Endometrium (tissue), 2 donors: Measurements from ENCODE around the gene DPM2.

Experiments used
- FAIRE-seq: peaks from 2 replicates; lab custom pipeline; 2012; peaks lifted over from hg19 to GRCh38; lab: Jason Lieb, UNC
- donor health status: control.
- donor health status: control.

DPM2 gene

GRCh38 chr9:127955294-127956015 lies 17.8 kb upstream of the DPM2 start:
- no peak for FAIRE-seq

- FAIRE-seq = no peak
These were observed 17.2 kb upstream of the DPM2 start for GRCh38 chr9:127954831-127955293.

DNA sequence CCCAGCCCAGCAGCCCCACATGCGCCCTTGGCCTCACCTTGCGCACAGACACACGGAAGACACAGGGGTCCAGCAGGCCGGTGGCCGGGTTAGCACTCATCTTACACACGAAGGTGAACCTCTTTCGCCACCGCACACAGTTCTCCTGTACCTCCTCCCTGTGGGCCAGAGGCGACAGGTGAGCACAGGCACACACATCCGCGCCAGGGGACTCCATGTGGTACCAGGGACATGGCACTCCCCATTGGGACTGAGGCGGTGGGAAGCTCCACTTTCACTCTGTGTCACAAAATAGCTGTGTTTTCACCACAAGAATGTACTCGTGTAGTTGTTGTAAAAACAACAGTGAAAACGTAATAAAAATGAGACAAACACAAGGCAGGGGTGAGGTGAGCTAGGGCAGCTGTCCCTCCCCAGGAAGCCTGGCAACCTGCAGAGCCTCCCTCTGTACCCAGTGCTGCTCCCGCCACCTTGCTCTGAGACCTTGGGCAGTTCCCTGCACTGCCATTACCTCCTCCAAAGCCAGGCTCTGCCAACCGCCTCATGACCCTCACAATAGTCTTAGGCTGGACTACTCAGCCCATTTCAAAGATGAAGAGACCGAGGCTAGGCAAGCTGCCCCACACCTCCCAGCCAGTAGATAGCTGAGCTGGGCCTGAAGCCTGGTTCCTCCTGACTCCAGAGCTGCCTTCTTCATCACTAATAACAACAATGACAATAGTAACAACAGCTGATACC lies 16.3 kb upstream of the DPM2 start:
- no peak for FAIRE-seq

DNA sequence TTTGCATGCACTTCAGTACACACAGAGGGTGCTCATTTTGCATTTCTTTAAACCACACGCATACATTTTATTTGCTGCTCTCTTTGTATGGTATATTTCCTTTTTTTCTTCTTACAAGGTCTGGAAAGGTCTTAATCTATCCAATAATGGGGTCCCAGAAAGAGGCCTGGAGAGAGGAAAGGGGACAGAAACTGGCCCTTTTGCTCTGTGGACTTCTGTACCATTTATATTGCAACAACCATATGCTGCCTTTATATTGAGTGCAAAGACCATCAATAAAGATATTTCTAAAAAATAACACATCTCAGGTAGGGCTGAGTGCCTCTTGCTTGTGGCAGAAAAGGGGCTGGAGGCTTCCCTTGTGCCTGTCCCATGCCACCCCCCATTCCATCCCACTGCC lies 15.5 kb upstream of the DPM2 start:
- no peak for FAIRE-seq

- no peak for FAIRE-seq
These were observed 13.0 kb upstream of the DPM2 start for GRCh38 chr9:127950513-127951289.

GRCh38 chr9:127949827-127950512 lies 12.3 kb upstream of the DPM2 start:
- no peak for FAIRE-seq

DNA sequence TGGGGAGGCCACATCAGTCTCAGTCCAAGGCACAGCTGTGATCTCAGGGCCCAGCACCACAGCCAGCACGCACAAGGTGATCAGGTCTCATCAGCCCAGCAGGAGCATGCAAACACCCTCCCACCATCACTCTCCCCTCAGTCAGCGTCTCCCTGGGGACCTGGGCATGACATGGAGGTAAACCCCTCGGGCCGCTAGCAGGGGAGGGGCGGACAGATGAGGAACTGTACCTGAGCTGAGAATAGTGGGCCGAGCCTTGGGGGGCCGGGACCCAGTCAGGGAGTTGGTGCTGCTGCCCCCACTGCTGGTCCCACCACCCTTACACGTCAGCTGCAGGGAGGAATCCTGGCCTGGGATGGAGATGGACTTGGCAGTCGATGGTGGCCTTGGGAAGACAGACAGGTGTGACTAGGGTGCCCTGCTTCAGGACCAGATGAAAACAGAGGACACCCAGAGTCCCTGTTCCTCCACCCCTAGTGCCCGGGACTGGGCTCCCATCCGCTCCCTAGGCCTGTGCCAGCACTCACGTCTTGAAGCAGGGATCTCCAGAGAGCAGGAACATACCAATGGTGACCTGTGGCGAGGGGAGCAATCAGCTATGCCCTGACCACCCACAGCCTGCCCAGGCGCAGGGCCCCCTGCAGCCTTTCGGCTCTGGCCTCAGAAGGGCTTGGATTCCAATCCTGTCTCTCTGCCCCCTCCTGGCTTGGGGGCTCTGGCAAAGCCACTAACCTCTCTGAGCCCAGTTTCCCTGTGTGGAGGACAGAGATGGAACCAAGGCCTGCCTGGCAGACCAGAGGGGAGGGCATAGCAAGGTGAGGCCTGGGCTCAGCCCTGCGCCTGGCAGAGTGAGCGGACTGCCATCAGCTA lies 10.4 kb upstream of the DPM2 start:
- FAIRE-seq = no peak

- no peak for FAIRE-seq
These were observed 9.1 kb upstream of the DPM2 start for GRCh38 chr9:127946728-127947127.

- FAIRE-seq = no peak
These were observed 8.3 kb upstream of the DPM2 start for GRCh38 chr9:127945942-127946341.

DNA sequence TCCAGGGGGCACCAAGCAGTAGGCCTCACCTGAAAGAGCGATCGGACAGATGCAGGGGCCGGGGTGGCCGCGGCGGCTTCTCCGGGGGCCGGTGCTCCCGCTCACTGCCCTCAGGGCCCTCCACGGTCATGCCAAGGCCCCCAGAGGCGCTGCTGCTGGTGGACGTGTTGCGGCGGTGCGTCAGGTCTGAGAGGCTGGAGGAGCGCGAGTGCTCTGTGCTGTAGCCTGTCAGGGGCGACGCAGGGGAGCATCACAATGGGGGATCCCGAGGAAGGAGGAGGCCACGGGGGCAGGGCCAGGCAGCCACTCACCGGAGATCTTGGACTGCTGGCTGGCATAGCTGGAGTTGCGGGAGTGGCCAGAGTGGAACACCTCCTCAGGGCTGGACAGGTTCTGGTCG lies 7.7 kb upstream of the DPM2 start:
- no peak for FAIRE-seq

DNA sequence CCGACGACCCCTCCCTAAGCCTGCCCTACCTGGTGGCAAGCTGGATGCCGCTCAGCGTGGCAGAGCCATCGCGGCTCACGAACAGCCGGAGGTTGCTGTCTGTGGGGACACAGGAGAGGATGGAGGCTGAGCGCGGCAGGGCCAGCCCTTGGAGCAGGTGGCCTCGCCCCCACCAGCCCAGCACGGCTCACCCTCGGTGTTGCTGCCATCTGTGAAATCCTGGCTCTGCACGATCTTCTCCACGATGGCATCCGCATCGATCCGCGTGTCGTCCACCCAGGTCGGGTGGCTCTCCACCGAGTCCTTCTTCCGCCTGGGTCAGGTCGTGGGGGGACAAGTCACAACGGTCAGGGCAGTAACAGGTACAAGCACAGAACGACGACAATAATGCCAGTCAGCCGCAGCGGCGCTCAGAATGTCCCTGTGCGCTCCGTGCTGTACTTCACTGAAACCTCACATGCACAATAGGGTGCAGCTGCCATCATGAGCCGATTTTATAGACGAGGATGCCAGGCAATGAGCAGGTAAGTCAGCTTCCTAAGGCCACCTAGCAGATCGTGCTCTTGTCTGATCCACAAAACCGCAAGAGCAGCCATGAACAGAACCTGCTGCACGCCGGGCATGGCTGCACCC lies 7.0 kb upstream of the DPM2 start:
- FAIRE-seq = no peak

DNA sequence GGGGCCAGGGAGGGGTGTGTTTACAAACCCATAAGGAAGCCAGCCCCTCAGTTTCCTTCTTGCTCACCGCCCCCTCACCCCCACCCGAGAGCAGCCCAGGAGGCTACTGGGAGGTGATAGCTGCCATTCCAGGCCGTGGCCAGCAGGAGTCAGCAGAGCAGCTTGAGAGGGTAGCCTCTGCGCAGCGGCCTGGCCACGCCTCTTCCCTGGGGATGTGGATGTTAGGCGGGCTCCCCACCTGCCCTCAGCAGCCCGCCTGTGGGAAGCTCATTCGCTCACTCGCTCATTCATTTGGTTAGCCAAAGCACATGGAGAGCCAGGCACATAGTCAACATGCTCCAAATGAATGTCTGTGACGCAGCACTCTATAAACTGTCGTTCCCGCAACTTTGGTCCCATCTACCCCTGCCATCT lies 6.1 kb upstream of the DPM2 start:
- FAIRE-seq = no peak

DNA sequence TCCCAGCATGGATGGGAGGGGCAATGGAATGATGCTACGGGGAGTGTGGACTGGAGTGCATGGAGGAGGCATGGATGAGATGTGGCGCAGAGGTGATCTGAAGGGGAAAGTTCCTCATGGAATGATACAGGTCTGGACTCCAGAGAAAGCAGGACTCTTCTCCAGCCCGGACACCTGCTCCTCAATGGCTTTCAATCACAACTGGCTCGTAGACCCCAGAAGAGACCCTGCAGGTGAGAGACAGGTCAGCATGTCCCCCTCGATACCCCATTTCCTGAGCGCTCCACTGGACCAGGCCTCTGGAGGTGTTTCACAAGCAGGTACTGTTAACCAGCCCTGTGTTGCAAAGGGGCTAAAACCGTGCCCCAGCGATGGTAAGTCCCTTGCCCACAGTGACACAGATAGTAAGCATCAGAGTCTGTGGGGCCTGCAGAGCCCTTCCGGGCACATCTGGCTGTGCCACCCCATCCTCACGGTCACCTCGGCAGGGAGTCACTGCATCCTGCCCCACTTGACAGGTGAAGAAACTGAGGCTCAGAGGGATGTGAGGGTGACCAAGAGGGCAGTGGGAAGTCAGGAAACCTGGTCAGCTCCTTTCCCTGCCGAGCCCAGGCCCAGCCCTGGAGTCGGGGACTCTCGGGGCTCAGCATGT lies 5.5 kb upstream of the DPM2 start:
- no peak for FAIRE-seq

GRCh38 chr9:127942216-127943010 lies 4.8 kb upstream of the DPM2 start:
- no peak for FAIRE-seq

DNA sequence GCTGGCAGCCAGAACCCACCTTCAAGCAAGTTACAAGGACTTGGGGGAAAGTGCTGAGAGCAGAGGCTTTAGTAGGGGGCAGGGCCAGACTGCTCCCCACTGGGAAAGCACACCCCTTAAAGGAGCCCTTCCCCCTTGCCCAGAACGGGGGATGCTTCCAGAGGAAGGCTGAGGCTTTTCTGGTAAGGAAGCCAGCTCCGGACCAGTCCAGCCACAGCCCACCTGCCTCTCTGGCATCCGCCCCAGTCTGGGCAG lies 4.2 kb upstream of the DPM2 start:
- no peak for FAIRE-seq

GRCh38 chr9:127941062-127941960 lies 3.7 kb upstream of the DPM2 start:
- FAIRE-seq = no peak

- FAIRE-seq = no peak
These were observed 2.9 kb upstream of the DPM2 start for GRCh38 chr9:127940593-127940992.

GRCh38 chr9:127938298-127938690 lies 640 bp upstream of the DPM2 start:
- FAIRE-seq = no peak

- no peak for FAIRE-seq
These were observed 632 bp downstream of the DPM2 start for GRCh38 chr9:127937056-127937387.
